ENCODE measurements around the gene TGFBR3. TPM values are rescaled to one million over a fixed set of nuclear protein-coding genes. Genes with fewer than 3 reads are reported as not detected.
"Not testable (repeated sequence)": the region's sequence is repeated elsewhere in the genome, so short reads cannot be mapped to it uniquely, and the experiment has no call there.

The TGFBR3 gene
- total RNA-seq, 1 donor = 32.2 TPM

- no peak overlapping the region for H3K4me2 ChIP-seq (ENCODE audit: insufficient read depth, low read length)
- H4K20me1 ChIP-seq (ENCODE audit: insufficient read depth, low read length) = no peaks in the 10 kb centered on the region
- no peaks in the 10 kb centered on the region for H3K27me3 ChIP-seq (ENCODE audit: insufficient read depth, low read length)
- H3K4me1 ChIP-seq (ENCODE audit: insufficient read depth, low read length) = peaks cover 5% of the 10 kb centered on the region
- no peaks in the 10 kb centered on the region for H3K9me3 ChIP-seq (ENCODE audit: low read depth, low read length)
- TF ChIP-seq CTCF (IDR thresholded peaks at IDR 0.05; ENCODE audit: extremely low read depth, low read depth, low read length) = no peak
- DNase-seq (ENCODE audit: insufficient read length, low spot score, missing footprints) = no peak
- no peaks in the 10 kb centered on the region for H3K36me3 ChIP-seq (ENCODE audit: insufficient read depth, low read length)
- H3K79me2 ChIP-seq (ENCODE audit: insufficient read depth, low read length) = peaks cover 6% of the 10 kb centered on the region
- no peak overlapping the region for H3K4me3 ChIP-seq (ENCODE audit: insufficient read depth, low read length)
- H3K27ac ChIP-seq (ENCODE audit: low read depth, low read length) = no peak overlapping the region
- H2AFZ ChIP-seq (ENCODE audit: low read length) = no peak overlapping the region
Measured at GRCh38 chr1:91836331-91837040, 49.5 kb downstream of the TGFBR3 start.

- Histone ChIP-seq H3K27ac (ENCODE audit: low read depth, low read length) (no peak overlapping the region), H3K4me1 (ENCODE audit: insufficient read depth, low read length) (peaks cover 8% of the 10 kb centered on the region), H3K36me3 (ENCODE audit: insufficient read depth, low read length) (no peaks in the 10 kb centered on the region), H2AFZ (ENCODE audit: low read length) (no peak overlapping the region), H3K79me2 (ENCODE audit: insufficient read depth, low read length) (peaks cover 11% of the 10 kb centered on the region), H3K27me3 (ENCODE audit: insufficient read depth, low read length) (no peaks in the 10 kb centered on the region), H3K4me2 (ENCODE audit: insufficient read depth, low read length) (no peak overlapping the region), H3K9me3 (ENCODE audit: low read depth, low read length) (no peaks in the 10 kb centered on the region), H4K20me1 (ENCODE audit: insufficient read depth, low read length) (no peaks in the 10 kb centered on the region), H3K4me3 (ENCODE audit: insufficient read depth, low read length) (no peak overlapping the region)
- TF ChIP-seq CTCF (IDR thresholded peaks at IDR 0.05; ENCODE audit: extremely low read depth, low read depth, low read length) = no peak
- DNase-seq (ENCODE audit: insufficient read length, low spot score, missing footprints) = no peak
Measured at GRCh38 chr1:91835087-91835521, 50.8 kb downstream of the TGFBR3 start.

- H3K36me3 ChIP-seq (ENCODE audit: insufficient read depth, low read length); H3K27me3 ChIP-seq (ENCODE audit: insufficient read depth, low read length); H3K9me3 ChIP-seq (ENCODE audit: low read depth, low read length); DNase-seq (ENCODE audit: insufficient read length, low spot score, missing footprints); H3K4me3 ChIP-seq (ENCODE audit: insufficient read depth, low read length); H4K20me1 ChIP-seq (ENCODE audit: insufficient read depth, low read length); H2AFZ ChIP-seq (ENCODE audit: low read length); H3K27ac ChIP-seq (ENCODE audit: low read depth, low read length); H3K4me2 ChIP-seq (ENCODE audit: insufficient read depth, low read length): not testable (repeated sequence)
- Histone ChIP-seq H3K4me1 (ENCODE audit: insufficient read depth, low read length) (peaks cover 13% of the 10 kb centered on the region), H3K79me2 (ENCODE audit: insufficient read depth, low read length) (peaks cover 11% of the 10 kb centered on the region)
Measured at GRCh38 chr1:91834549-91834948, 51.4 kb downstream of the TGFBR3 start.

GRCh38 chr1:91833946-91834345, 52.0 kb downstream of the TGFBR3 start:
- DNase-seq (ENCODE audit: insufficient read length, low spot score, missing footprints) = no peak
- TF ChIP-seq CTCF (IDR thresholded peaks at IDR 0.05; ENCODE audit: extremely low read depth, low read depth, low read length) = no peak
- H3K79me2 ChIP-seq (ENCODE audit: insufficient read depth, low read length) = peaks cover 11% of the 10 kb centered on the region
- H3K9me3 ChIP-seq (ENCODE audit: low read depth, low read length) = no peaks in the 10 kb centered on the region
- H3K4me2 ChIP-seq (ENCODE audit: insufficient read depth, low read length) = no peak overlapping the region
- H3K27me3 ChIP-seq (ENCODE audit: insufficient read depth, low read length) = no peaks in the 10 kb centered on the region
- H3K4me1 ChIP-seq (ENCODE audit: insufficient read depth, low read length) = peaks cover 14% of the 10 kb centered on the region
- no peaks in the 10 kb centered on the region for H3K36me3 ChIP-seq (ENCODE audit: insufficient read depth, low read length)
- no peak overlapping the region for H2AFZ ChIP-seq (ENCODE audit: low read length)
- peaks cover 6% of the 10 kb centered on the region for H4K20me1 ChIP-seq (ENCODE audit: insufficient read depth, low read length)
- H3K27ac ChIP-seq (ENCODE audit: low read depth, low read length) = no peak overlapping the region
- H3K4me3 ChIP-seq (ENCODE audit: insufficient read depth, low read length) = no peak overlapping the region
